GM21423 (cell line): Measurements from ENCODE around the gene TBCD.

ENCODE experiments used
- ATAC-seq: cut with Tn5 transposase; IDR thresholded peaks from one replicate; pipeline ENCODE4 v1.9.1; 2021; ENCODE audit warnings: mild to moderate bottlenecking, moderate library complexity; ENCODE audit not compliant: unreplicated experiment

The TBCD gene

DNA sequence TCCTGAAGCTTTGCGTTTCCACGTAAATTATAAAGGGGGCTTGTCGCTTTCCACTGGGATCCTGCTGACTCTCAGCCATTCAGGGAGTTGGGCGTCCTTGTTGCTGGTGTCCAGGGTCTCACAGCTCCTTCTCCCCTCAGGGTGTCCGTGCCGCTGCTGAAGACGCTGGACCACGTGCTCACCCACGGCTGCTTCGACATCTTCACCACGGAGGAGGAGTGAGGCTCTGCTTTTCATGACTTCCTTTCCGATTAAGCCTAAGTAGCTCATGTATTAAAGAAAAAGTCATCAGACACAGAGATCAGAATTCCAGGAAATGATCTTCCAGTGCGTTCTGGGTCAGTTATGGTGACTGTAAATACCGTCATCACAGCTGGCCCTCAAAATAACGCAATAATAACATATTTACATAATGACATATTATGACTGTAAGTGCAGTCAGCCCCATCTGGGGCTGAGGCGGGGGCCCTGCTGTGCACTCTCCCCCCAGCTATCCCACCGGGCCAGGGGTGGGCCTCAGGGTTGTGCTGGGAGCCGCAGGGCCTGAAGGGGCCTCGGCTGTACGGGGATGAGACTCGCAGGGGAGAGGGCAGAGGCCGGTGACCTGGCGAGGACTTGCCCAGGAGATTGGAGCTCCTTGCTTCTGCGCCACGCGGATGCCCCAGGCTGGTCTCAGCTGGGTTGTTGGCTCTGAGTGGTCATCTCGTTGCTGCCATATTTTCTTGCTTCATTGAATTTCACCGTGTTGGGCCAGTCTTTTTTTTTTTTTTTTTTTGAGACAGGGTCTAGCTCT, 180.8 kb downstream of the TBCD start:
- no peak for ATAC-seq

DNA sequence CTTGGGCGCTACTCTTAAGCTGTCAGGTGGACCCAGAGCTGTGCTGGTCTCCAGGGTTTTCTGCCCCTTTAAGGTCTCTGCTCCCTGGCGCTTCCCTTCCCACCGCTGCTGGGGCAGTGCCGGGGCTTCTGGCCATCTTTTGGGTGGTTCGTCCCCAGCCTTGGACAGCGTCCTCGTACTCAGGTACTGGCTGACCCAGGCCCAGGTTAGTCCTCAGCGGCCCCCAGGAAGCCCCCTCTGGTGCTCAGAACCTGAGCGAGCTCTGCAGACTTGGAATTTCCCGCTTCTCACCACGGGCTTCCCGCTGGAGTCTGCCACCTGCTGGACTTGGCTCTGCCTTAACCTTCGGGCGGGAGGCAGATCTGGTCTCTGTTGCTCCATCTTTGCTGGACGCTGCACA, 182.0 kb downstream of the TBCD start:
- ATAC-seq, result no peak

DNA sequence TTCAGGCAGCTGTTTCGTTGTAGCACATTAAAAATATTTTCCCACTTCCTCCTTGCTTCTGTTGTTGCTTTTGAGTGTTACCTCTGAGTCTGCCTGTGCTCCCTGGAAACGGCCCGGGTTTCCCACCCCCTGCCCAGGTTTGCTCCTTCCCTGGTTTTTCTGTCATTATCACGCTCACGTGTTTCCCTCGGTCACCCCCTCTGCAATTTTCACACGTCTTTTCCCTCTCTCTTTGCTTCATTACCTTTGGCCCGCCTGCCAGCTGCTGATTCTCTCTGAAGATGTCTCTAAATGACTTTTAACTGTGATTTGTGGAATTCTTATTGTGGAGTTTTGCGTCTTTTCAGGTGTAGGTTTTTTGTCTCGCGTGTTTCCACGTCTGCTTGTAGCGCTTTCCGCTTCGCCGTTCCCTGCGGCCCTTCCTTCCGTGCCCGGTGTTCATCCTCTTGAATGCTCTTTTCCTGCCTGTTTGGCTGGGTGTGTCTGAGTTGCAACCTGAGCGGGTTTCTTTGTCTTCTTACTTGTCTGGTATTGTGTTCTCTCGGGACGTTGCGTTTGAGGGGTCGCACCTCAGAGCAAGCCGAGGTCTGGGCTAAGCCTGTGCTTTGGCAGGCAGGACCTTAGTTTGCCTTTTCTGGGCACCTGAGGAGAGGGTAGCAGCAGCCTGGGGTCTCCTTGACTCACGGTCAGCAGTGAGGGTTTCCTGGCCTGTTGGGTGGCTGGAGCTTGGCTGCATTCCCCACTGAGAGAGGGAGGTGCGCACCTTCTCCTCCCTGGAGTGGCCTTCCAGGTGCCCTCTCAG, 184.3 kb downstream of the TBCD start:
- no peak for ATAC-seq

DNA sequence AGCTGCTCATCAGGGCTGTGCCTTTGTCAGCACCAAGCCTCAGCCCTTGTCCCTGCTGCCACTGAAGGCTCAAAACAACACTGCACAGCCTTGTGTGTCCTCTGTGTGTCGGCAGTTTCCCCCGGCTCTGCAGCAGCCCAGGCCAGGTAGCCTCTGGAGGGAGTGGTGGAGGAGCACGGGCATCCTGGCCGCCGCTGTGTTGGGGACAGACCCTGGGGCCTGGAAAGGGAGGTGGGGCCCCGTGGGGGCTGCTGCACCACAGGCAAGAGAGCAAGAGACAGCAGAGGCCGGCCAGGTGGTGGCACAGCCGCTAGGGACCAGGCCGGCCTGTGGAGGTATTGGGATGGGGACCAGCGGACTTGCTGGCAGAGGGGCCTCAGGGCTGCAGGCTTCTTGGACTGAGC, 184.9 kb downstream of the TBCD start:
- ATAC-seq, result no peak

DNA sequence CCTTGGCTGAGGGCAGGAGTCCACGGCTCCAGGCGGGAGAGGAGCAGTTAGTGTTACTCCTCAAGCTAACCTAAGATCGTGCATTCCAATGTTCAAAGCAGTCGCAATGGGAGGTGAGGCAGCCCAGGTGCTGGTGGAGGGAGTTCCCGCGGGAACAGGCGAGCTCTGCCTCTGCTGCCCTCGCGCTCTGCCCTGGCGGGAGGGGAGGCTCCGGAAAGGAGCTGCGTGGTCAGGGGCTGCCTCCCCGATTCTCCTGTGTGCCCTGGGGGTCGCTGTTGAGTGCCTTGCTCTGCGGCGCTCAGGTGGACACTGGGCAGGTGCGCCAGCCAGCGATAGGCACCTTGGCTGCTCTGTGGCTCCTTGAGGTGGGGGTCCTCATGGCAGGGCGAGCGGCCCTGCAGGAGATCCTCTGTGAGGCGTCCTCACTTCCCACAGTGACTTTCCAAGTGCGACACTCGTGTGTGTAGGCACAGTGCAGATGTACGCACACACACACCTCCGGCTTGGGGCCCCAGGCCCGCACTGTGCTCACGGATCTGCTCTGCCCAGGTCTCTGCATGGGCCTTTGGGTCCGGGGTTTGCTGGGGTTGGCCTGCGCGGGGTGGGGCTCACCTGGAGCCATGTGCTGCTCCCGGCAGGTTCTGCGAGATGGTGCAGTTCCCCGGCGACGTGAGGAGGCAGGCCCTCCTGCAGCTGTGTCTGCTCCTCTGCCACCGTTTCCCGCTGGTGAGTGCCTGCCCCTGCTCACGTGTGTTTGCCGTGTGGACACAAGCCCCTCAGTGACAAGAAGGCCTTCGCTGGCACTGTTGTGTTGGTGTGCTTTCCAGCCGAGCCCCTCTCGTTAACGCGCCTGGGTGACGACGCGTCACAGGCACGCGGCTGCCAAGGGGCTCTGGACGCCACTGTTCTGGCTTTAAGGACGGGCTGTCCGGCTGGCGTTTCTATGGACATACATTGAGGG, 185.8 kb downstream of the TBCD start:
- no peak for ATAC-seq

DNA sequence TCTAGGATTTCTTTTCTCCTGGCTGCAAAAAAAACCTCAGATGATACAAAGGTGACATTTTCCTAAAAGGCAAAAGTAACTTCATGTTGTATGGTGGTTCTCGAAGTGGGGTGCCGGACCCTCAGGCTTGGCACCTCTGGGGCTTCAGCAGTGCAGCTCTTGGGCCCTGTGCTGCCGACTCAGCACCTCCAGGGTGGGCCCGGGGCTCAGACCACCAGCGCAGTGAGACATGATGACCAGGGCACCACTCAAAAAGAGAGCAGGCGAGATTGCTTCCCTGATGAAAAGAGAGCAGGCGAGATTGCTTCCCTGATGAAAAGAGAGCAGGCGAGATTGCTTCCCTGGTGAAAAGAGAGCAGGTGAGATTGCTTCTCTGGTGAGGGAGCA, 186.6 kb downstream of the TBCD start:
- no peak for ATAC-seq

DNA sequence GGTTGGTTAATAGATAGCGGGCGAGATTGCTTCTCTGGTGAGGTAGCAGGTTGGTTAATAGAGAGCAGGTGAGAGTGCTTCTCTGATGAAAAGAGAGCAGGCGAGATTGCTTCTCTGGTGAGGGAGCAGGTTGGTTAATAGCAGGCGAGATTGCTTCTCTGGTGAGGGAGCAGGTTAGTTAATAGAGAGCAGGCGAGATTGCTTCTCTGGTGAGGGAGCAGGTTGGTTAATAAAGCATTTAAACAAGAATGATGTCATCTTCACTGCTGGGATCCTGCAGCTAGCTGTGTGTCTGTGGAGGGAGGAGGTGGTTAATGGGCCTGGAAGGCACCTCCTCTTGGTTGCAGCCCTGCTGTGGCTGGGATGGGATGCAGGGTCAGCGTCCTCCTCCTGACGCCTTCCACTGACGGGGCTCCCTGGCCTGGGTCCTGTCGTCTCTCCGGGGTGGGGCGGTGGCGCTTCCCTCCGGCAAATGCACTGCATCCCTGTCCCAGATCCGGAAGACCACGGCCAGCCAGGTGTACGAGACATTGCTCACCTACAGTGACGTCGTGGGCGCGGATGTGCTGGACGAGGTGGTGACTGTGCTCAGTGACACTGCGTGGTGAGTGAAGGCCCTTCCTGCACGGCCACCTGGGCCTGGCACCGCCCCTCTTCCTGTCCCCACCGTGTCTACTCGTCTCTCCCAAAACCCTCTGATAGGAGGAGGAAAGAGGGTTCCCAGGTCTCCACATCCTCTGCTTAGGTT, 187.2 kb downstream of the TBCD start:
- no peak for ATAC-seq

DNA sequence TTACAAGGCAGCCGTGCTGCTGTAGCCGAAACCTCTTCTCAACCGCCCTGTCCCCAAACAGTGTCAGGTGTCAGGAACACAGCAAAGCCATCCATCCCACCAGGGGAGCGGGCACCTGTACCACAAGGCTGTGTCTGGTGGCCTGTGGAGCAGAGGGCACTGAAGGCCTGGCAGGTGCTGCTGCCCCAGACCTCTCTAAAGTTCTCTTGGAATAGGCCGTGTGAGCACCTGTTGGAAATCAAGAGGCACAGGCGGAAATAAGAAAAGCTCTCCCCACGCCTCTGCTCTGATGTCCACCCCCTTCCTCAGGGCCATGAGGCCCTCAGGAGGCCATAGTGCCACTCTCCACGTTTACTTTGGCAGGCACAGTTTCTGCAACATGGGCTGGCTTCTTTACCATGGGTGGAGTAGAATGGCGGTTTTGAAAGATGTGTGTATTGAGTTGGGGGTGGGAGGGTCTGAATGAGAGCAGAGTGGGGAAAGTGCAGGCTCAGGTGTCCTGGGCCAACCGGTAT, 187.8 kb downstream of the TBCD start:
- ATAC-seq, result no peak

DNA sequence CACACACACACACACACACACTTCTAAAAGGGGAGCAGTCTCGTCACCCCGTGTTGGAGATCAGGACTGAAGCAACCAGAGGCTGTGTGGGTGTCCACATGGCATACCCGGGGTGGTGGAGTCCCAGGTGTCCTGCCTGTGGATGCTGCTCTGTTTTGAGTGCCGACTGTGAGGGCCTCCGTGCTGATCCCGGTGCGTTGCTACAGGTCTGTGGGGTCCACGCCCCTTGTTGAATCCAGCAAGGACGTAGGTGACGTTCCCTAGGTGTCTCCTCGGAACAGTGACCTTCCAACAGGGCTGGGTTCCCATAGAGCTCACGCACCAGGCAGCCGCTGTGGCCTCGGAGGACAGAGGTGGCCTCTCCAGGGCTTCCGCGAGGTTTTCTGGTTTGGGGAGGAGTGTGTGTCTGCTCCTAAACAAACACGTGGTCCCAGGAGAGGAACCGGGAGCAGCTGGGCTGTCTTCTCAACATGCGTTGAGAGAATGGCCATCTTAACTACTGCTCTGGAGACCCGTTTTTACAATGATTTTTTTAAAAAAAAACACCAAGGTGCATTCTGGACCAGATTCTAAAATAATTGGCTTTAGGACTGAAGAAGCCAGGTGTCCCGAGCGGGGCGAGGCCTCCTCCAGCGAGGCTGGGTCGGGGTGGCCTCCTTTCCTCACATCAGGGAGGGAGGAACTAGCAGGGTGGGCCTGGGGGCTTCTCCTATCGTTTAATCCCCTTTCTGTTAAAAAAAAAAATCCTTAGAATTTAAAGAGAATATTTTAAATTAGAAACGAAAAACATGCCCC, 188.6 kb downstream of the TBCD start:
- no peak for ATAC-seq

DNA sequence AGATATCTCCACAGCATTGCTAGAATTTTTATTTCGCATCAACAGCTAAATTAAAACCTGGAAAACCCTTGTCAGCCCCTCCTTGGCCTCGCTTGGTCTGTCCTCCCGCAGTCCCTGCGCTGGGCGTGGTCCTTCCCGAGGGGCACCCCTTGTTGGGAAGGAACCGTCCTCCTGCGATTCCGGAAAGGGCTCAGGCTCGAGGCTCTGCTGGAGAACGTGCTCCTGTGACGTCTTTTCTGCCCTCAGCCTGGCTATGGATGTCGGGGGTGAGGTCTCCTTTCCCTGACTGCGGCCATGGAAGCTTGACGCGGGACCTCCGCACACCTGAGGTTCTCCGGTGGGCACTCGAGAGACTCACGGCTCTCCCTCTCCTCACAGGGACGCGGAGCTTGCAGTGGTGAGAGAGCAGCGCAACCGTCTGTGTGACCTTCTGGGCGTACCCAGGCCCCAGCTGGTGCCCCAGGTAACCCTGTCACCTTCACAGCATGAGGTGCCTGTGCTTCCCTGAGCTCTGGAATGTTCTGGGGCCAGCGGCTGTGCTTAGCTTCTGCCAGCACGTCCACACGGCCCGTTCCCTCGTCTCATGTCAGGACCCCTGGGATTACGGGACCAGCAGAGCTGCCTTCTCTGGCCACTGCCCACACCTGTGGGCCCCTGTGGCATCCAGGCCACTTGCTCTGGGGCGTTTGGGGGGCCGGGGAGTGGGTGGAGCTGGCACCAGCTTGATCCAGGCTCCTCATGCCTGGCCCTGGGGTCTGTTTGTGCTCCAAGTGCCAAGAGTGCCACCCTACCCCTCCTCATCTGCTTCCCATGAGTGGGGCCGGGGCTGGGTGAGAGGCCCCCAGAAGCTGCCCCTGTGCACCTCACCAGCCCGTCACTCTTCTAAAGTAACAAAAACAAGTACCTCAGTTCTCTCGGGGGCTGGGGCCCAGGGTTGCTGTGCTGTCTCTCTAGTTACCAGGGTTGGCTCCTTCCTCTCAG, 189.4 kb downstream of the TBCD start:
- no peak for ATAC-seq

DNA sequence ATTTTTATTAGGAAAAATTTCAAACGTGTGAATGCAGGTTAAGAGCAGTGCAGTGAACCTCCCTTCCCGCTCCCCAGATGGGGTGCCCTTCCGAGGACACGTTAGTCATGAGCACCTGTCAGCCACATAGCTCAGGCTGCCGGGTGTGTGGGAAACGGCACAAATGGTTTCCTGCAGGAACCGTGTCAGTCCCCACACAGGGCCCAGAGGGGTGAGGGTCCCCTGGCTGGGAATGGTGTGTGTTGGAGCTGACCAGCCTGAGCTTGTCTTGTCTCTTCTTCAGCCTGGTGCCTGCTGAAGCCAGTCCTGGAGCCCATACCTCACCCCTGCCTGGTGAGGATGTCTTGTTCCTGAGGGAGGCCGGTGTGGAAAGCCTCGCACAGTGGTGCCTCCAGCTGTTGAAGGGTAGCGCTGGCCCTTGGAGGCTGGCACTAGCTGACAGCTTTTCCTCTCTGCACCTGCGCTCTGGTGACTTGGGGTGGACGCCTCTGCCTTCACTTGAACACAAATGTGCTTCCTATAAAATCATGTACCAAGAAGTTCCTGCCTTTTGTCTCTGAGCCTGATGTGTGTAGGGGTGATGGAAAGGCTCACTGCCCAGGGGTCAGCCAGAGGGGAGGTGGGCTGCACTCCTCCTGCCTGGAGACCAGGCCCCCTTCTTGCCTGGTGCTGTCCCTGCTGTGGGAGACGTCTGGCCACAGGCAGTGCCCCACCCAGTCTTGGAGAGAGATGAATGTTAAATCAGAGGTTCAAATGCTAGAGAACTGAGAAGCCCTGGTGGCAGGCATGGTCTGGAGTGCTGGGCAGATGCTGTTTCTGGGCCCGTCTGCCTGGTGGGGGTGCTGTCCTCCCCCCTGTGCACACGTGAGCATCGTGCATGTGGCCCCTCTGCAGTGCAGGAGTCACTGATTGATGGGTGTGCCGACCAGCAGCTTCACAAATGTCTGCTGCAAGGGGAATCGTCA, 190.6 kb downstream of the TBCD start:
- ATAC-seq, result no peak

DNA sequence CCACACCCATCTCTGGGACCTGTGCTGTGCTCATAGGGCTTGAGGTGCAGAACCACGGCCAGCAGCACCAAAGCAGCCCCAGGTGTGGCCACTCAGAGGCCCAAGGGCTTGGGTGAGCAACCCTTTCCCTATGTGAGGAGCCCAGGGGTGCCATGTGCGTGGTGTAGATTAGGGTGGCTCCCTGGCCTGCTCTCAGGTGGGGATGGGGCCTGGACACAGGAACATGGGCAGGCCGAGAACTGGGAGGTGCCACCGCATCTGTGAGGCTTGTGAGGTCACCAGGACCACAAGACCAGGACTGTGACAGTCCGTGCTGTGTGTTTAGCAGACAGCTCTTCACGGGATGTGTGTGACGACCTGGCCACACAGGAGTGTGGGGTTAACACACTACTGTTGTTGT, 191.5 kb downstream of the TBCD start:
- no peak for ATAC-seq

DNA sequence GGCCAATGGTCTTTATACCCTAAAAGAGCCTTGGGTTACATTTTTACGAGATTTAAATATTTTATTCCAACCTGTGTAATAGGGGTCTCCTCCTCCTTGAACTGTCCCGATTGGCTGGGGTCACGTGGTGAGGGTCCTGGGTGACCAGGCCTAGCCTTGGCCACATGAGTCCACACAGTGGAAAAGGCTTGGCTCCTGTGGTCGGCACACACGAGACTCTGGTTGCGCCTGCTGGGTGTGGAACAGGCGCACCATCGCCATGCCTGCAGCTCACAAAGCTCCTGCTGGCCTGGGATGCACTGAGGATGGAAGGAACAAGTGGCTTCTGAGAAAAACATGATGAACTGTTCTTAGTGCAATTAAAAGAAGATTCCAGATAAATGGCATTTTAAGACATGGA, 191.9 kb downstream of the TBCD start:
- ATAC-seq, result no peak

DNA sequence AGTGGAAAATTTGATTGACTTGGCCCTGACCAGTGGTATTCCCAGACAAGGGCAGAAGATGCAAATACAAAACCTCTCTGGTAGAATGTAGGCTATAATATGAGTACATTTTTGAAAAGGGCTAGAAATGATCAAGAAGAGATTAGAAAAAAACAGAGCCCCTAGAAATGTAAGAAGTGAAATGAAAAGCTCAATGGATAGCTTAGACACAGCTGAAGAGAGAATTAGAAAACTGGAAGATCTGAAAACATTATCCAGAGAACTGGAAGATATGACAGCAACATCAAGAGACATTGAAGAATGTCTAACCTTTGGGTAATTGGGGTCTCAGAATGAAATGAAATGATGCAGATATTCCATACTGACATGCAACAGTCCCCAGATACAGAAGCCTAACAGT, 193.1 kb downstream of the TBCD start:
- ATAC-seq, result no peak

DNA sequence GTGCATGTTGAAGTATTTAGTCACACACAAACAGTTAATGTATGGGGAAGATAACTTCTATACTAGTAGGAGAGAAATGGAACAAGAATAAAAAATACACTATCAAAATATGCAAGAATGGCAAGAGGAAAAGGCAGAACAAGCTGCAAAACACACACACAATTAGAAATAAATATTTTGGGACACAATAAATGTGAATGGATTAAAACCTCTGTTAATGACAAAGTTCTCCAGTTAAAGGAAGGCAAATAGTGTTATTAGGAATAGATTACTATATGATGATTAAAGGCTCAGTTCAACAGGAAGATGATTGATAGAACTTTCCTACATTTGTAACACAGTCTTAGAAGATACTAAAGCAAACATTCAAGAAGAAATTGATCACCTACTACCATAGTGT, 194.2 kb downstream of the TBCD start:
- no peak for ATAC-seq

DNA sequence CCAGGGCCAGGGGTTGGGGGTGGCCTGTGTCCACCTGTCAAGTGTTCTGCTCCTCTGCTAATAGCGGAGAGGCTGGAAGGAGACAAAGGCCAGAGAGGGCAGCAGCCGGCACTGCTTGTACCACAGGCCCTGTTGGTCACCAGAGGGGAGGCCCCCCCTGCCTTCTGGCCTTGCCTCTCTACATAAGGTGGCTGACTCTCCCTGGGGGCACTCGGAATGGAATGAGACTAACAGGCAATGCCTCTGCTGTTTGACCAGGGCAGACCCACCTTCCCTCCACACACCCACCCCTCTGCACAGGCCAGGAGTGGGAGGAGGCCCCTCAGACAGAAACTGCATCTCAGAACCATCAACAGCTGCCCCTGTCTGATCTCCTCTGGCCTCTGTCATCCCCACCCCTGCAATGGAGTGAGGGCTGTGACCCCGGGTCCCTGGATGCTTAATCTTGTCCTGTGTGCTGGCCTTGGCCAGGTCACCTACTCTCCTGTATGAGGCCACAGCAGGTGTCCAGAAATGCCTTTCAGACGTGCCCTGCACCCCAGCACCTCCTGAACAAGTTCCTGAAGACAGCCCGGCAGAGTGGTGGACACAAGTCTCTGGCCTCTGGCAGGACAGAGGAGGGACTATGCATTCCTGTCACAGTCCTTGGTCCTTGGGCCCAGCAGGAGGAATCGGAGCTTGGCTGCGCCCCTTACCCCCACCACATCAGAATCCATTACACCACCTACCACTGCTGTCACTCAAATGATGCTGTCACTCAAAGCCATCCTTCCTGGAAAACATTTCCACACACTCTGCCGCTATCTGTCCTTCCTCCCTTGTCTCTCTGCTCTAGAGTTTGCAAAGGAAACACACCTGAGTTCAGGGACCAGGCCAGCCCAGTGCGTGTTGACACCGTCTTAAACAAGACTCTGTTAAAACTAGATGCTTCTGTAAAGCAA, 195.5 kb downstream of the TBCD start:
- no peak for ATAC-seq
